WTC11 (cell line): ENCODE results near the gene MYO18B. TPM values are rescaled to one million over a fixed set of nuclear protein-coding genes. Genes with fewer than 3 reads are reported as not detected.

Experiments
- ATAC-seq: fragments of 200-7000 bp; cut with Tn5 transposase; 2 replicates; pipeline ENCODE4 v1.10.0; 2021; ENCODE audit warnings: mild to moderate bottlenecking, moderate library complexity
- CTCF ChIA-PET: fragments of 300-600 bp; sonication (Branson Sonifier 250); formaldehyde crosslinking; loops from one replicate; lab custom pipeline; 2021; ENCODE audit warnings: antibody characterized with exemption; lab: Charles Lee
- POLR2A ChIA-PET: fragments of 350-600 bp; sonication (Branson Sonifier 250); formaldehyde crosslinking; loops from one replicate; lab custom pipeline; 2021; ENCODE audit warnings: antibody characterized with exemption; lab: Charles Lee
- DNase-seq: peaks from one replicate; pipeline ENCODE4 v3.0.0; 2021; ENCODE audit warnings: low spot score
- H3K27ac Mint-ChIP-seq: 2 replicates; pipeline ENCODE4 v1.8.0; 2021; ENCODE audit warnings: mixed read lengths
- H3K27me3 Mint-ChIP-seq: 2 replicates; pipeline ENCODE4 v1.8.0; 2021; ENCODE audit warnings: low read depth, mild to moderate bottlenecking, moderate library complexity, mixed read lengths
- H3K36me3 Mint-ChIP-seq: 2 replicates; pipeline ENCODE4 v1.8.0; 2021; ENCODE audit warnings: mixed read lengths
- H3K4me1 Mint-ChIP-seq: 2 replicates; pipeline ENCODE4 v1.8.0; 2022; ENCODE audit warnings: mixed read lengths
- H3K4me3 Mint-ChIP-seq: 2 replicates; pipeline ENCODE4 v1.8.0; 2021; ENCODE audit warnings: mild to moderate bottlenecking, moderate library complexity, mixed read lengths
- H3K9me3 Mint-ChIP-seq: 2 replicates; pipeline ENCODE4 v1.8.0; 2021; ENCODE audit warnings: mixed read lengths
- CREB1 ChIP-seq: sonication (generic); formaldehyde crosslinking; IDR thresholded peaks from 2 replicates; pipeline ENCODE4 v1.8.0; 2023; ENCODE audit warnings: mild to moderate bottlenecking, missing genetic modification reagents
- GTF2I ChIP-seq: fragments of 250-450 bp; sonication (Bioruptor Pico); conservative IDR thresholded peaks from 2 replicates; pipeline ENCODE4 v1.4.0; 2021; ENCODE audit warnings: mild to moderate bottlenecking
- JUN ChIP-seq: sonication (generic); formaldehyde crosslinking; IDR thresholded peaks from 2 replicates; pipeline ENCODE4 v1.8.0; 2023; ENCODE audit warnings: mild to moderate bottlenecking, missing genetic modification reagents
- KAT7 ChIP-seq: sonication (generic); formaldehyde crosslinking; IDR thresholded peaks from 2 replicates; pipeline ENCODE4 v1.8.1; 2023; ENCODE audit warnings: missing genetic modification reagents, mild to moderate bottlenecking, borderline replicate concordance
- MXD4 ChIP-seq: fragments of 250-450 bp; sonication (Bioruptor Pico); IDR thresholded peaks from 2 replicates; pipeline ENCODE4 v1.8.0; 2021; ENCODE audit warnings: mild to moderate bottlenecking, moderate library complexity, borderline replicate concordance
- MYBL2 ChIP-seq: sonication (generic); formaldehyde crosslinking; IDR thresholded peaks from 2 replicates; pipeline ENCODE4 v1.8.1; 2023; ENCODE audit warnings: mild to moderate bottlenecking, moderate library complexity, missing genetic modification reagents
- NR1H2 ChIP-seq: sonication (generic); formaldehyde crosslinking; IDR thresholded peaks from 2 replicates; pipeline ENCODE4 v1.9.0; 2021; ENCODE audit warnings: mild to moderate bottlenecking, moderate library complexity, missing genetic modification reagents
- RELA ChIP-seq: sonication (generic); formaldehyde crosslinking; IDR thresholded peaks from 2 replicates; pipeline ENCODE4 v1.8.1; 2022; ENCODE audit warnings: missing genetic modification reagents, mild to moderate bottlenecking, borderline replicate concordance
- TEAD4 ChIP-seq: sonication (generic); formaldehyde crosslinking; IDR thresholded peaks from 2 replicates; pipeline ENCODE4 v1.8.0; 2022; ENCODE audit warnings: mild to moderate bottlenecking, missing genetic modification reagents
- ZNF219 ChIP-seq: sonication (generic); formaldehyde crosslinking; IDR thresholded peaks from 2 replicates; pipeline ENCODE4 v1.8.0; 2023; ENCODE audit warnings: missing genetic modification reagents, mild to moderate bottlenecking, borderline replicate concordance
- ZNF232 ChIP-seq: sonication (generic); formaldehyde crosslinking; IDR thresholded peaks from 2 replicates; pipeline ENCODE4 v1.8.0; 2022; ENCODE audit warnings: mild to moderate bottlenecking, missing genetic modification reagents
- total RNA-seq: library from RNA; stranded (reverse); gene quantifications from 3 replicates; pipeline ENCODE4 v1.2.3, GENCODE V29; 2021
- TF ChIP-seq, protein P1 (sequence below): sonication (generic); formaldehyde crosslinking; IDR thresholded peaks from 2 replicates; pipeline ENCODE4 v1.8.1; 2023; ENCODE audit warnings: mild to moderate bottlenecking, missing genetic modification reagents
- TF ChIP-seq, protein P2 (sequence below): fragments of 250-450 bp; sonication (Bioruptor Pico); IDR thresholded peaks from 2 replicates; pipeline ENCODE4 v1.8.0; 2021; ENCODE audit warnings: mild to moderate bottlenecking
- TF ChIP-seq, protein P3 (sequence below): sonication (generic); formaldehyde crosslinking; IDR thresholded peaks from 2 replicates; pipeline ENCODE4 v1.8.1; 2022; ENCODE audit warnings: mild to moderate bottlenecking, missing genetic modification reagents, moderate library complexity, borderline replicate concordance
- TF ChIP-seq, protein P4 (sequence below): fragments of 250-450 bp; sonication (Bioruptor Pico); IDR thresholded peaks from 2 replicates; pipeline ENCODE4 v1.9.0; 2021; ENCODE audit warnings: mild to moderate bottlenecking
- TF ChIP-seq, protein P5 (sequence below): sonication (generic); formaldehyde crosslinking; IDR thresholded peaks from 2 replicates; pipeline ENCODE4 v1.8.0; 2023; ENCODE audit warnings: missing genetic modification reagents, mild to moderate bottlenecking, borderline replicate concordance
- TF ChIP-seq, protein P6 (sequence below): sonication (generic); formaldehyde crosslinking; IDR thresholded peaks from 2 replicates; pipeline ENCODE4 v1.8.1; 2023; ENCODE audit warnings: mild to moderate bottlenecking, missing genetic modification reagents, moderate library complexity
- TF ChIP-seq, protein P7 (sequence below): sonication (generic); formaldehyde crosslinking; IDR thresholded peaks from 2 replicates; pipeline ENCODE4 v1.8.0; 2022; ENCODE audit warnings: mild to moderate bottlenecking, missing genetic modification reagents
- TF ChIP-seq, protein P8 (sequence below): sonication (generic); formaldehyde crosslinking; IDR thresholded peaks from 2 replicates; pipeline ENCODE4 v1.8.0; 2022; ENCODE audit warnings: mild to moderate bottlenecking, missing genetic modification reagents

The MYO18B gene
- total RNA-seq, 1 experiment from 2014 or later, result 0.96 TPM

DNA sequence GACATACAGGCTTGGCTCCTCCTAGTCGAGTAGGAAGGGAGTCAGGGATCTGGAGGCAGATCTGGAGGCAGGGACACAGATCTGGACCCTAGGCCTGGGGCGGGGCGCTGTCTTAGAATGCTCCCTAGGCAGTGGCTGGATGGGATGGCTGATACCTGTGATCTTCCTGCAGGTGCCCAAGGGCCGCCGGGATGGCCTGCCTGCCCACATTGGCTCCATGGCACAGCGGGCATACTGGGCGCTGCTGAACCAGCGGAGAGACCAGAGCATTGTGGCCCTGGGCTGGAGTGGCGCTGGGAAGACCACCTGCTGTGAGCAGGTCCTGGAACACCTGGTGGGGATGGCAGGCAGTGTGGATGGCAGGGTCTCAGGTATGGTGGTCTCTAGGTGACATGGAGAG is 35.4 kb downstream of the MYO18B start (continued):
- TF ChIP-seq, protein P1, sequence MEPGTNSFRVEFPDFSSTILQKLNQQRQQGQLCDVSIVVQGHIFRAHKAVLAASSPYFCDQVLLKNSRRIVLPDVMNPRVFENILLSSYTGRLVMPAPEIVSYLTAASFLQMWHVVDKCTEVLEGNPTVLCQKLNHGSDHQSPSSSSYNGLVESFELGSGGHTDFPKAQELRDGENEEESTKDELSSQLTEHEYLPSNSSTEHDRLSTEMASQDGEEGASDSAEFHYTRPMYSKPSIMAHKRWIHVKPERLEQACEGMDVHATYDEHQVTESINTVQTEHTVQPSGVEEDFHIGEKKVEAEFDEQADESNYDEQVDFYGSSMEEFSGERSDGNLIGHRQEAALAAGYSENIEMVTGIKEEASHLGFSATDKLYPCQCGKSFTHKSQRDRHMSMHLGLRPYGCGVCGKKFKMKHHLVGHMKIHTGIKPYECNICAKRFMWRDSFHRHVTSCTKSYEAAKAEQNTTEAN (CRISPR knock-in tag), result no peak
- TF ChIP-seq, protein P2, sequence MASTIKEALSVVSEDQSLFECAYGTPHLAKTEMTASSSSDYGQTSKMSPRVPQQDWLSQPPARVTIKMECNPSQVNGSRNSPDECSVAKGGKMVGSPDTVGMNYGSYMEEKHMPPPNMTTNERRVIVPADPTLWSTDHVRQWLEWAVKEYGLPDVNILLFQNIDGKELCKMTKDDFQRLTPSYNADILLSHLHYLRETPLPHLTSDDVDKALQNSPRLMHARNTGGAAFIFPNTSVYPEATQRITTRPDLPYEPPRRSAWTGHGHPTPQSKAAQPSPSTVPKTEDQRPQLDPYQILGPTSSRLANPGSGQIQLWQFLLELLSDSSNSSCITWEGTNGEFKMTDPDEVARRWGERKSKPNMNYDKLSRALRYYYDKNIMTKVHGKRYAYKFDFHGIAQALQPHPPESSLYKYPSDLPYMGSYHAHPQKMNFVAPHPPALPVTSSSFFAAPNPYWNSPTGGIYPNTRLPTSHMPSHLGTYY (CRISPR knock-in tag), result no peak
- TF ChIP-seq MYBL2 (CRISPR knock-in tag) (no peak), RELA (CRISPR knock-in tag) (no peak), ZNF219 (no peak), GTF2I (CRISPR knock-in tag) (no peak), CREB1 (no peak), TEAD4 (CRISPR knock-in tag) (no peak), ZNF232 (CRISPR knock-in tag) (no peak), KAT7 (CRISPR knock-in tag) (no peak)
- TF ChIP-seq, protein P3, sequence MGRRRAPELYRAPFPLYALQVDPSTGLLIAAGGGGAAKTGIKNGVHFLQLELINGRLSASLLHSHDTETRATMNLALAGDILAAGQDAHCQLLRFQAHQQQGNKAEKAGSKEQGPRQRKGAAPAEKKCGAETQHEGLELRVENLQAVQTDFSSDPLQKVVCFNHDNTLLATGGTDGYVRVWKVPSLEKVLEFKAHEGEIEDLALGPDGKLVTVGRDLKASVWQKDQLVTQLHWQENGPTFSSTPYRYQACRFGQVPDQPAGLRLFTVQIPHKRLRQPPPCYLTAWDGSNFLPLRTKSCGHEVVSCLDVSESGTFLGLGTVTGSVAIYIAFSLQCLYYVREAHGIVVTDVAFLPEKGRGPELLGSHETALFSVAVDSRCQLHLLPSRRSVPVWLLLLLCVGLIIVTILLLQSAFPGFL (CRISPR knock-in tag), result no peak
- TF ChIP-seq, protein P4, sequence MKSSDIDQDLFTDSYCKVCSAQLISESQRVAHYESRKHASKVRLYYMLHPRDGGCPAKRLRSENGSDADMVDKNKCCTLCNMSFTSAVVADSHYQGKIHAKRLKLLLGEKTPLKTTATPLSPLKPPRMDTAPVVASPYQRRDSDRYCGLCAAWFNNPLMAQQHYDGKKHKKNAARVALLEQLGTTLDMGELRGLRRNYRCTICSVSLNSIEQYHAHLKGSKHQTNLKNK (CRISPR knock-in tag), result no peak
- TF ChIP-seq, protein P5, sequence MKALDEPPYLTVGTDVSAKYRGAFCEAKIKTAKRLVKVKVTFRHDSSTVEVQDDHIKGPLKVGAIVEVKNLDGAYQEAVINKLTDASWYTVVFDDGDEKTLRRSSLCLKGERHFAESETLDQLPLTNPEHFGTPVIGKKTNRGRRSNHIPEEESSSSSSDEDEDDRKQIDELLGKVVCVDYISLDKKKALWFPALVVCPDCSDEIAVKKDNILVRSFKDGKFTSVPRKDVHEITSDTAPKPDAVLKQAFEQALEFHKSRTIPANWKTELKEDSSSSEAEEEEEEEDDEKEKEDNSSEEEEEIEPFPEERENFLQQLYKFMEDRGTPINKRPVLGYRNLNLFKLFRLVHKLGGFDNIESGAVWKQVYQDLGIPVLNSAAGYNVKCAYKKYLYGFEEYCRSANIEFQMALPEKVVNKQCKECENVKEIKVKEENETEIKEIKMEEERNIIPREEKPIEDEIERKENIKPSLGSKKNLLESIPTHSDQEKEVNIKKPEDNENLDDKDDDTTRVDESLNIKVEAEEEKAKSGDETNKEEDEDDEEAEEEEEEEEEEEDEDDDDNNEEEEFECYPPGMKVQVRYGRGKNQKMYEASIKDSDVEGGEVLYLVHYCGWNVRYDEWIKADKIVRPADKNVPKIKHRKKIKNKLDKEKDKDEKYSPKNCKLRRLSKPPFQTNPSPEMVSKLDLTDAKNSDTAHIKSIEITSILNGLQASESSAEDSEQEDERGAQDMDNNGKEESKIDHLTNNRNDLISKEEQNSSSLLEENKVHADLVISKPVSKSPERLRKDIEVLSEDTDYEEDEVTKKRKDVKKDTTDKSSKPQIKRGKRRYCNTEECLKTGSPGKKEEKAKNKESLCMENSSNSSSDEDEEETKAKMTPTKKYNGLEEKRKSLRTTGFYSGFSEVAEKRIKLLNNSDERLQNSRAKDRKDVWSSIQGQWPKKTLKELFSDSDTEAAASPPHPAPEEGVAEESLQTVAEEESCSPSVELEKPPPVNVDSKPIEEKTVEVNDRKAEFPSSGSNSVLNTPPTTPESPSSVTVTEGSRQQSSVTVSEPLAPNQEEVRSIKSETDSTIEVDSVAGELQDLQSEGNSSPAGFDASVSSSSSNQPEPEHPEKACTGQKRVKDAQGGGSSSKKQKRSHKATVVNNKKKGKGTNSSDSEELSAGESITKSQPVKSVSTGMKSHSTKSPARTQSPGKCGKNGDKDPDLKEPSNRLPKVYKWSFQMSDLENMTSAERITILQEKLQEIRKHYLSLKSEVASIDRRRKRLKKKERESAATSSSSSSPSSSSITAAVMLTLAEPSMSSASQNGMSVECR (CRISPR knock-in tag), result no peak

DNA sequence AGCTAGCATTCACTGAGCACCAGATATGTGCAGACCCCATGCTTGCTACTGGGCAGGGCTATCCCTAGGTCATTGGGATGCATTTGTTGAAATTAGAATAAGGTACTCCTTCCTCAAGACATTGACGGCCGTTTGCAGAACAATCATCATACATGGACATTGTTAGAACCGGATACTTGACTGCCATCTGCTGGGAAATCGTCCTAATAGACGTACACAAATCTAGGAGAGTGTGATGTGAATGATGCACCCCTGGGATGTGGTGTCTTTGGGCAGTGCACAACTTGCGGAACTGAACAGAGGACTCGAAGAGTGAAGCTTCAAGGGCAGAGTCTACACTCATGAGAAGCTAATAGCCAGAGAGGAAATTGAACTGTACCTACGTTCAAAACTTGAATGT is 35.9 kb downstream of the MYO18B start:
- ChIA-PET POLR2A (no interaction called here), CTCF (interaction anchor here (0.6 kb wide), 1 partner anchor 180 kb away, joined by 4 read pairs; no protein-coding TSS in a partner anchor)
- H3K9me3 Mint-ChIP-seq, result no peaks in the 10 kb centered on the region
- DNase-seq (no peak), ATAC-seq (no peak)
- H3K4me3 Mint-ChIP-seq, result no peak overlapping the region
- no peaks in the 10 kb centered on the region; the same call in 1 of the 2 replicates for H3K4me1 Mint-ChIP-seq
- H3K27me3 Mint-ChIP-seq, result no peaks in the 10 kb centered on the region; the same call in 1 of the 2 replicates
- TF ChIP-seq, protein P6, sequence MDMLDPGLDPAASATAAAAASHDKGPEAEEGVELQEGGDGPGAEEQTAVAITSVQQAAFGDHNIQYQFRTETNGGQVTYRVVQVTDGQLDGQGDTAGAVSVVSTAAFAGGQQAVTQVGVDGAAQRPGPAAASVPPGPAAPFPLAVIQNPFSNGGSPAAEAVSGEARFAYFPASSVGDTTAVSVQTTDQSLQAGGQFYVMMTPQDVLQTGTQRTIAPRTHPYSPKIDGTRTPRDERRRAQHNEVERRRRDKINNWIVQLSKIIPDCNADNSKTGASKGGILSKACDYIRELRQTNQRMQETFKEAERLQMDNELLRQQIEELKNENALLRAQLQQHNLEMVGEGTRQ (CRISPR knock-in tag), result no peak
- no peak for TF ChIP-seq JUN
- TF ChIP-seq MXD4 (CRISPR knock-in tag), result no peak
- TF ChIP-seq, protein P7, sequence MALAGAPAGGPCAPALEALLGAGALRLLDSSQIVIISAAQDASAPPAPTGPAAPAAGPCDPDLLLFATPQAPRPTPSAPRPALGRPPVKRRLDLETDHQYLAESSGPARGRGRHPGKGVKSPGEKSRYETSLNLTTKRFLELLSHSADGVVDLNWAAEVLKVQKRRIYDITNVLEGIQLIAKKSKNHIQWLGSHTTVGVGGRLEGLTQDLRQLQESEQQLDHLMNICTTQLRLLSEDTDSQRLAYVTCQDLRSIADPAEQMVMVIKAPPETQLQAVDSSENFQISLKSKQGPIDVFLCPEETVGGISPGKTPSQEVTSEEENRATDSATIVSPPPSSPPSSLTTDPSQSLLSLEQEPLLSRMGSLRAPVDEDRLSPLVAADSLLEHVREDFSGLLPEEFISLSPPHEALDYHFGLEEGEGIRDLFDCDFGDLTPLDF, result no peak
- no peak for TF ChIP-seq NR1H2 (CRISPR knock-in tag)
- TF ChIP-seq, protein P8, sequence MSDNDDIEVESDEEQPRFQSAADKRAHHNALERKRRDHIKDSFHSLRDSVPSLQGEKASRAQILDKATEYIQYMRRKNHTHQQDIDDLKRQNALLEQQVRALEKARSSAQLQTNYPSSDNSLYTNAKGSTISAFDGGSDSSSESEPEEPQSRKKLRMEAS (CRISPR knock-in tag), result no peak
- H3K27ac Mint-ChIP-seq, result no peak overlapping the region
- H3K36me3 Mint-ChIP-seq, result no peaks in the 10 kb centered on the region
